B cell (primary cell): ENCODE measurements around the gene LSM14A. TPM values are rescaled to one million over a fixed set of nuclear protein-coding genes. Genes with fewer than 3 reads are reported as not detected.
"Not testable (repeated sequence)": the region's sequence is repeated elsewhere in the genome, so short reads cannot be mapped to it uniquely, and the experiment has no call there.

Source experiments
- ATAC-seq: fragments of 200-7000 bp; cut with Tn5 transposase; one replicate; pipeline ENCODE4 v1.10.0; 2021; ENCODE audit warnings: low read depth, mild to moderate bottlenecking, moderate number of reproducible peaks, moderate library complexity
- CTCF ChIA-PET: fragments of 350-600 bp; sonication (Branson Sonifier 250); formaldehyde crosslinking; loops from one replicate; lab custom pipeline; 2021; ENCODE audit warnings: antibody characterized with exemption, inconsistent platforms; lab: Charles Lee
- POLR2A ChIA-PET: fragments of 350-600 bp; sonication (Branson Sonifier 250); formaldehyde crosslinking; loops from one replicate; lab custom pipeline; 2021; ENCODE audit warnings: antibody characterized with exemption; lab: Charles Lee
- DNase-seq: peaks from one replicate; pipeline ENCODE4 v3.0.0; 2013
- H2AFZ ChIP-seq: 2 replicates; pipeline ENCODE4 v1.6.1; 2012; ENCODE audit warnings: mild to moderate bottlenecking, low read depth, low read length; ENCODE audit not compliant: insufficient read depth, poor library complexity, severe bottlenecking
- H3K27ac ChIP-seq, 2 donors: 1 replicate in 1 of 2; 2 replicates in 1 of 2; pipeline ENCODE4 v1.5.1; 2012 to 2013; ENCODE audit warnings: low read length in 2 of 2, mild to moderate bottlenecking in 2 of 2, moderate library complexity in 1 of 2
- H3K27me3 ChIP-seq, 4 experiments: fragments of 200-600 bp in 1 of 4; sonication (generic) in 1 of 4; replicated peaks in 1 of 4; 1 replicate in 2 of 4; 2 replicates in 2 of 4; pipeline versions ENCODE4 v1.6.1 to v1.7.0; 2013 to 2016; ENCODE audit warnings: low read length in 3 of 4, mild to moderate bottlenecking in 2 of 4, mixed read lengths in 1 of 4, moderate library complexity in 1 of 4; ENCODE audit not compliant: insufficient read depth in 4 of 4, control insufficient read depth in 3 of 4; ENCODE audit errors: control extremely low read depth in 1 of 4
- H3K36me3 ChIP-seq, 2 experiments: replicated peaks in 1 of 2; 1 replicate in 1 of 2; 2 replicates in 1 of 2; pipeline versions ENCODE4 v1.6.1 to v1.7.1; 2013; ENCODE audit warnings: low read length in 1 of 2; ENCODE audit not compliant: insufficient read depth in 2 of 2, control insufficient read depth in 1 of 2; ENCODE audit errors: control extremely low read depth in 1 of 2, extremely low read depth in 1 of 2
- H3K4me1 ChIP-seq, 2 donors: fragments of 200-600 bp in 1 of 2; sonication (generic) in 1 of 2; 1 replicate in 1 of 2; 2 replicates in 1 of 2; pipeline versions ENCODE4 v1.5.1 to v1.6.1; 2013 to 2017; ENCODE audit warnings: low read length in 2 of 2; ENCODE audit not compliant: control insufficient read depth in 2 of 2, insufficient read depth in 2 of 2
- H3K4me2 ChIP-seq: replicated peaks from 2 replicates; pipeline ENCODE3; 2012; ENCODE audit warnings: mild to moderate bottlenecking, low read depth, low read length; ENCODE audit not compliant: poor library complexity, severe bottlenecking
- H3K4me3 ChIP-seq, 5 experiments: fragments of 200-600 bp in 1 of 5; sonication (generic) in 1 of 5; 1 replicate in 3 of 5; 2 replicates in 2 of 5; pipeline versions ENCODE4 v1.5.1 to v1.7.0; 2011 to 2016; ENCODE audit warnings: low read length in 4 of 5, mild to moderate bottlenecking in 4 of 5, low read depth in 2 of 5, control low read depth in 1 of 5, moderate library complexity in 1 of 5; ENCODE audit not compliant: insufficient read depth in 1 of 5; ENCODE audit errors: control extremely low read depth in 1 of 5, extremely low read depth in 1 of 5
- H3K79me2 ChIP-seq: fragments of 200-600 bp; sonication (generic); one replicate; pipeline ENCODE4 v1.6.0; 2016; ENCODE audit warnings: low read length; ENCODE audit not compliant: control insufficient read depth, insufficient read depth
- H3K9ac ChIP-seq: fragments of 200-600 bp; sonication (generic); 2 replicates; pipeline ENCODE4 v1.6.1; 2017; ENCODE audit warnings: mild to moderate bottlenecking, low read length, moderate library complexity
- H3K9me3 ChIP-seq, 3 donors: one replicate each; pipeline versions ENCODE4 v1.6.1 to v1.7.1; 2013; ENCODE audit warnings: low read length in 2 of 3; ENCODE audit not compliant: control insufficient read depth in 2 of 3, insufficient read depth in 1 of 3; ENCODE audit errors: control extremely low read depth in 1 of 3
- H4K20me1 ChIP-seq: 2 replicates; pipeline ENCODE4 v1.6.0; 2012; ENCODE audit warnings: mild to moderate bottlenecking, low read length; ENCODE audit not compliant: insufficient read depth, control insufficient read depth, poor library complexity, severe bottlenecking
- H3K27ac Mint-ChIP-seq: one replicate; pipeline ENCODE4 v1.8.0; 2021; ENCODE audit warnings: mixed read lengths
- H3K27me3 Mint-ChIP-seq: one replicate; pipeline ENCODE4 v1.8.0; 2021; ENCODE audit warnings: mixed read lengths
- H3K4me1 Mint-ChIP-seq: one replicate; pipeline ENCODE4 v1.8.0; 2021; ENCODE audit warnings: mixed read lengths
- H3K4me3 Mint-ChIP-seq: one replicate; pipeline ENCODE4 v1.8.0; 2021; ENCODE audit warnings: mixed read lengths
- H3K9me3 Mint-ChIP-seq: one replicate; pipeline ENCODE4 v1.8.0; 2022; ENCODE audit warnings: mixed read lengths; ENCODE audit not compliant: insufficient read depth
- CTCF ChIP-seq: fragments of 200-600 bp; IDR thresholded peaks from one replicate; pipeline ENCODE4 v1.8.0; 2022; ENCODE audit warnings: antibody characterized with exemption, mild to moderate bottlenecking
- EZH2 ChIP-seq: IDR thresholded peaks from 2 replicates; pipeline ENCODE4 v1.6.1; 2012; ENCODE audit warnings: borderline replicate concordance, low read depth, mild to moderate bottlenecking, moderate library complexity, low read length; ENCODE audit not compliant: insufficient read depth, poor library complexity, severe bottlenecking
- WGBS: methylation state at CpG from one replicate; pipeline ENCODE4 v1.1.5; 2013; ENCODE audit warnings: missing lambda C conversion rate; ENCODE audit not compliant: insufficient coverage; 5-methylcytosine and 5-hydroxymethylcytosine counted together
- intact Hi-C: fragments of 100-400 bp; cut with micrococcal nuclease; formaldehyde crosslinking; loops from one replicate; pipeline ENCODE4 v1.10.0; 2022
- polyA plus RNA-seq: library from polyadenylated mRNA; depleted of rRNA; stranded (reverse); fragments of >200 nt; gene quantifications from 2 replicates; pipeline ENCODE4 v1.2.3, GENCODE V29; 2012
- total RNA-seq, 2 donors: library from RNA; stranded (reverse); fragments of 120-200 nt in 1 of 2; gene quantifications; 1 replicate in 1 of 2; 2 replicates in 1 of 2; pipeline versions ENCODE4 v1.2.3 to v1.2.4, GENCODE V29; 2013 to 2022

Gene LSM14A
- total and polyA plus RNA-seq, 2 donors (not counting 1 experiment from before 2014, with no cell fraction given) = 90.7 to 163 TPM

- Mint-ChIP-seq H3K27ac (peak overlapping the region; percentile 75), H3K9me3 (no peaks in the 10 kb centered on the region), H3K4me1 (peaks cover 32% of the 10 kb centered on the region), H3K27me3 (no peaks in the 10 kb centered on the region), H3K4me3 (peak overlapping the region; percentile 46)
- no peak for TF ChIP-seq EZH2
- TF ChIP-seq CTCF = no peak
- peaks cover 18 to 22% of the 10 kb centered on the region in 2 donors for H3K4me1 ChIP-seq
- intact Hi-C loops = no loop called here
- H3K4me3 ChIP-seq = no peak overlapping the region
- peaks cover 11 to 50% of the 10 kb centered on the region in 2 experiments for H3K36me3 ChIP-seq
- ChIA-PET POLR2A (interaction anchor here (1.2 kb wide), 1 partner anchor 28 kb away, joined by 4 read pairs; no protein-coding TSS in a partner anchor), CTCF (interaction anchor here (1.9 kb wide), 2 partner anchors 13 to 18 kb away, joined by 5 to 9 read pairs; no protein-coding TSS in a partner anchor)
- H3K9ac ChIP-seq = no peak overlapping the region
- H3K9me3 ChIP-seq = peaks cover 0 to 6% (median 0%) of the 10 kb centered on the region in 3 donors
- DNase-seq (no peak), ATAC-seq (no peak)
- H3K27ac ChIP-seq = peak overlapping the region; percentile 47 to 78
- H3K4me2 ChIP-seq = peak overlapping the region; percentile 44
- peaks cover 41% of the 10 kb centered on the region for H3K79me2 ChIP-seq
- H4K20me1 ChIP-seq = no peaks in the 10 kb centered on the region
- H3K27me3 ChIP-seq = no peaks in the 10 kb centered on the region
- WGBS = 15% methylated on average over 5 of the region's 6 CpGs
- H2AFZ ChIP-seq = no peak overlapping the region
Observed at GRCh38 chr19:34201133-34201532, 28.8 kb downstream of the LSM14A start.

DNA sequence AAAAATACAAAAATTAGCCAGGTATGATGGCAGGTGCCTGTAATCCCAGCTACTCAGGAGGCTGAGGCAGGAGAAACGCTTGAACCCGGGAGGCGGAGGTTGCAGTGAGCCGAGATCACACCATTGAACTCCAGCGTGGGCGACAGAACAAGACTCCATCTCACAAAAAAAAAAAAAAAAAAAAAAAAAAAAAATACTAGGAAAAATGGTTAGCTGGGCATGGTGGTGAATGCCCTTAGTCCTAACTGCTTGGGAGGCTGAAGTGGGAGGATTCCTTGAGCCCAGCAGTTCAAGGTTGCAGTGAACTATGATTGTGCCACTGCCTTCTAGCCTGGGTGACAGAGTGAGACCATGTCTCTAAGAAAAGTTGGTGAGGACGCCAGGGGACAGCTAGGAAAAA lies 33.0 kb downstream of the LSM14A start:
- WGBS = 100% methylated on average over 1 of the region's 7 CpGs
- H3K4me3 Mint-ChIP-seq, ATAC-seq, H2AFZ ChIP-seq, DNase-seq, H3K4me2 ChIP-seq, H3K9me3 ChIP-seq, H3K27me3 Mint-ChIP-seq, H3K27ac ChIP-seq, H3K27ac Mint-ChIP-seq, H3K9me3 Mint-ChIP-seq, POLR2A ChIA-PET, H3K27me3 ChIP-seq, intact Hi-C loops, H4K20me1 ChIP-seq, H3K4me3 ChIP-seq, H3K9ac ChIP-seq: not testable (repeated sequence)
- CTCF ChIA-PET = interaction anchor here (1.0 kb wide), 2 partner anchors 14 to 102 kb away, joined by 3 read pairs; no protein-coding TSS in a partner anchor
- peaks cover 15 to 20% of the 10 kb centered on the region in 2 donors for H3K4me1 ChIP-seq
- H3K4me1 Mint-ChIP-seq = peaks cover 21% of the 10 kb centered on the region
- H3K79me2 ChIP-seq = peaks cover 43% of the 10 kb centered on the region
- H3K36me3 ChIP-seq = peaks cover 4 to 44% of the 10 kb centered on the region in 2 experiments
